Sigmoid colon (tissue), 7 donors: ENCODE measurements around the gene PTRH1. TPM values are rescaled to one million over a fixed set of nuclear protein-coding genes. Genes with fewer than 3 reads are reported as not detected.

ENCODE experiments used
- DNase-seq: peaks from one replicate; pipeline ENCODE4 v3.0.0-alpha.2; 2019
- H3K27ac ChIP-seq, 4 donors: fragments of 200-600 bp; sonication (generic); one replicate each; pipeline ENCODE4 v1.5.1; 2016 to 2019; ENCODE audit warnings: mild to moderate bottlenecking in 1 of 4
- H3K27me3 ChIP-seq, 3 donors: fragments of 200-600 bp; sonication (generic); one replicate each; pipeline ENCODE4 v1.5.1; 2019; ENCODE audit warnings: mild to moderate bottlenecking in 1 of 3
- H3K36me3 ChIP-seq, 4 donors: fragments of 200-600 bp; sonication (generic); one replicate each; pipeline ENCODE4 v1.5.1; 2016 to 2019
- H3K4me1 ChIP-seq, 4 donors: fragments of 200-600 bp; sonication (generic); one replicate each; pipeline ENCODE4 v1.5.1; 2017 to 2019
- H3K4me3 ChIP-seq, 4 donors: fragments of 200-600 bp; sonication (generic); one replicate each; pipeline ENCODE4 v1.5.1; 2017 to 2019; ENCODE audit warnings: mild to moderate bottlenecking in 2 of 4, moderate library complexity in 1 of 4
- H3K9me3 ChIP-seq, 4 donors: fragments of 200-600 bp in 3 of 4; sonication (generic) in 3 of 4; one replicate each; pipeline versions ENCODE4 v1.5.1 to v1.6.1; 2013 to 2019
- CTCF ChIP-seq, 4 experiments: fragments of 450-650 bp in 3 of 4; fragments of 200-600 bp in 1 of 4; IDR thresholded peaks; one replicate each; pipeline ENCODE4 v1.5.1; 2016 to 2019; ENCODE audit warnings: antibody characterized with exemption in 4 of 4, mild to moderate bottlenecking in 3 of 4, moderate library complexity in 2 of 4
- EP300 ChIP-seq, 4 donors: sonication (generic); formaldehyde crosslinking; IDR thresholded peaks; one replicate each; pipeline ENCODE4 v1.6.1; 2017; ENCODE audit warnings: antibody characterized with exemption in 4 of 4
- POLR2A ChIP-seq, 2 donors: fragments of 450-650 bp; IDR thresholded peaks; one replicate each; pipeline ENCODE4 v1.6.1; 2016; ENCODE audit warnings: antibody characterized with exemption in 2 of 2, mild to moderate bottlenecking in 2 of 2, moderate library complexity in 2 of 2
- POLR2AphosphoS5 ChIP-seq, 4 donors: sonication (generic); formaldehyde crosslinking; IDR thresholded peaks; one replicate each; pipeline ENCODE4 v1.6.1; 2017; ENCODE audit warnings: antibody characterized with exemption in 4 of 4
- WGBS, 2 donors: extraction: QIAGEN DNeasy Blood & Tissue Kit; methylation state at CpG; one replicate each; pipeline ENCODE4 v1.1.7; 2013; 5-methylcytosine and 5-hydroxymethylcytosine counted together
- intact Hi-C: fragments of 100-400 bp; cut with DNase I; formaldehyde crosslinking; loops from one replicate; pipeline ENCODE4 v1.15.1; 2023
- polyA plus RNA-seq, 3 donors: library from polyadenylated mRNA; stranded (reverse); fragments of 200-250 nt; gene quantifications; one replicate each; pipeline ENCODE4 v1.2.3, GENCODE V29; 2013
- total RNA-seq, 4 donors: library from RNA; depleted of rRNA; stranded (reverse); fragments of >200 nt; gene quantifications; one replicate each; pipeline ENCODE4 v1.1.0, GENCODE V29; 2016
- donor health status: healthy with polysubstance abuse.
- donor health status: Bipolar disorder and iron deficiency.
- donor health status: healthy.

The PTRH1 gene
- total and polyA plus RNA-seq, 7 donors, result 8.9 to 25.8 (median 16.3) TPM

- no peak overlapping the region for H3K27ac ChIP-seq
- H3K4me3 ChIP-seq, result no peak overlapping the region
- no peaks in the 10 kb centered on the region for H3K4me1 ChIP-seq
- no peaks in the 10 kb centered on the region for H3K27me3 ChIP-seq
- TF ChIP-seq EP300 (IDR thresholded peaks at IDR 0.05), result no peak
- no peak for TF ChIP-seq CTCF (IDR thresholded peaks at IDR 0.05)
- no peak for TF ChIP-seq POLR2A (IDR thresholded peaks at IDR 0.05)
- TF ChIP-seq POLR2AphosphoS5 (IDR thresholded peaks at IDR 0.05), result no peak
- 94 to 96% methylated on average over 10 of the region's 10 CpGs for WGBS, 2 donors
- no peak for DNase-seq
- H3K9me3 ChIP-seq, result no peaks in the 10 kb centered on the region
- intact Hi-C loops, result no loop called here
- H3K36me3 ChIP-seq, result peaks cover 0 to 71% (median 2%) of the 10 kb centered on the region in 4 donors
Observed at GRCh38 chr9:127690735-127691134, 24.7 kb downstream of the PTRH1 start.

DNA sequence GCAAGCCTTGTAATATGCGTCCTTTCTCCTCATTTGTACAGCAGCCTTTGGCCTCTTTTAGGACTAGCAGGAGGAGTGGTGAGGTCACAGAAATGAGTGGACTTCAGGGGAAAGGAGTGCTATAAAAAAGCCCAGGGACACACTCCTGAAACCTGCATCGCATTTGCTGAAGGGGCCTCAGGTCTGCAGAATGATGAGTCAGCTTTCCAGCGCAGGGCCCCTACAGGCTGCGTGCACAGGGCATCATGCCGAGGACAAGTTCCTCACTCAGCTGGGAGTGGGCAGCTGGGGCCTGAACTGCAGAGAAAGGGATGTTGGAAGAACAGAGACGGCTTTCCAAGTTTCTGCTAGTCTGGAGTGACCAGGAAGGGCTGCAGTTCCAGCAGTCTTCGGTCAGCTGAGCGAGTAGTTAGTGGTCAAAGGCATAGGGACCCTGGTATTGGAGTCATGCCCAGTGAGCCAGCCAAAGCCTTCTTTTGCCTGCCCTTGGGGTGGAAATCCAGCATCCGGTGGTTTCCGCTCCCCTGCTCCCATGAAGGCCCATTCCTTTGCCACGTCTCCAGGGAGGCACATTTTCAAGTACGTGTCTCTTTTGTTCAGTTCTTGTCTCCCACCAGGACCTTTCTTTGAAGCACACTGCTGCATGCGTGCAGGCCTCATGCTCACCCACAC is 26.0 kb downstream of the PTRH1 start:
- 89 to 94% methylated on average over 13 of the region's 13 CpGs for WGBS, 2 donors
- no peak for DNase-seq
- TF ChIP-seq CTCF (IDR thresholded peaks at IDR 0.05), result no peak
- no peaks in the 10 kb centered on the region for H3K4me1 ChIP-seq
- no peaks in the 10 kb centered on the region for H3K9me3 ChIP-seq
- H3K4me3 ChIP-seq, result no peak overlapping the region
- no peaks in the 10 kb centered on the region for H3K27me3 ChIP-seq
- H3K27ac ChIP-seq, result no peak overlapping the region
- intact Hi-C loops, result no loop called here
- H3K36me3 ChIP-seq, result peaks cover 0 to 81% (median 2%) of the 10 kb centered on the region in 4 donors

- intact Hi-C loops, result no loop called here
- no peaks in the 10 kb centered on the region for H3K27me3 ChIP-seq
- 64 to 82% methylated on average over 6 of the region's 6 CpGs for WGBS, 2 donors
- no peaks in the 10 kb centered on the region for H3K4me1 ChIP-seq
- no peaks in the 10 kb centered on the region for H3K9me3 ChIP-seq
- no peak for TF ChIP-seq CTCF (IDR thresholded peaks at IDR 0.05)
- TF ChIP-seq EP300 (IDR thresholded peaks at IDR 0.05), result no peak
- TF ChIP-seq POLR2AphosphoS5 (IDR thresholded peaks at IDR 0.05), result no peak
- no peak for TF ChIP-seq POLR2A (IDR thresholded peaks at IDR 0.05)
- H3K4me3 ChIP-seq, result no peak overlapping the region
- no peak overlapping the region for H3K27ac ChIP-seq
- peaks cover 10 to 92% (median 17%) of the 10 kb centered on the region in 4 donors for H3K36me3 ChIP-seq
- no peak for DNase-seq
Observed at GRCh38 chr9:127686461-127687393, 28.7 kb downstream of the PTRH1 start.

- intact Hi-C loops, result no loop called here
- DNase-seq, result no peak
- H3K4me3 ChIP-seq, result no peak overlapping the region
- WGBS, 2 donors, result 87 to 89% methylated on average over 4 of the region's 4 CpGs
- no peaks in the 10 kb centered on the region for H3K27me3 ChIP-seq
- H3K4me1 ChIP-seq, result no peaks in the 10 kb centered on the region
- H3K27ac ChIP-seq, result no peak overlapping the region
- TF ChIP-seq POLR2A (IDR thresholded peaks at IDR 0.05), result no peak
- TF ChIP-seq POLR2AphosphoS5 (IDR thresholded peaks at IDR 0.05), result no peak
- TF ChIP-seq EP300 (IDR thresholded peaks at IDR 0.05), result no peak
- no peak for TF ChIP-seq CTCF (IDR thresholded peaks at IDR 0.05)
- H3K9me3 ChIP-seq, result no peaks in the 10 kb centered on the region
- peaks cover 10 to 92% (median 31%) of the 10 kb centered on the region in 4 donors for H3K36me3 ChIP-seq
Observed at GRCh38 chr9:127684576-127684975, 30.9 kb downstream of the PTRH1 start.
